Right lobe of liver (tissue), 4 donors: ENCODE data around the gene NUF2.
"Not testable (repeated sequence)": the region's sequence is repeated elsewhere in the genome, so short reads cannot be mapped to it uniquely, and the experiment has no call there.

Experiments used
- CTCF ChIP-seq, 4 donors: fragments of 200-600 bp in 3 of 4; fragments of 450-650 bp in 1 of 4; IDR thresholded peaks; one replicate each; pipeline versions ENCODE4 v1.5.1 to v1.8.0; 2016 to 2022; ENCODE audit warnings: antibody characterized with exemption in 4 of 4, mild to moderate bottlenecking in 2 of 4
- POLR2A ChIP-seq: fragments of 450-650 bp; IDR thresholded peaks from one replicate; pipeline ENCODE4 v1.6.1; 2017; ENCODE audit warnings: antibody characterized with exemption, mild to moderate bottlenecking
- donor health status: DM: no; HTN: no; CAD: no.
- donor health status: DM: no; HTN: no; CAD: no.
- donor health status: DM: no; HTN: yes; CAD: no.

- TF ChIP-seq CTCF (IDR thresholded peaks at IDR 0.05); POLR2A: not testable (repeated sequence)
Measured at GRCh38 chr1:163284867-163285266, 36.9 kb upstream of the NUF2 start.
